HG03025 (cell line): Measurements from ENCODE around the gene KCND3.

ENCODE experiments used
- ATAC-seq: cut with Tn5 transposase; IDR thresholded peaks from one replicate; pipeline ENCODE4 v1.9.1; 2021; ENCODE audit warnings: mild to moderate bottlenecking, moderate library complexity; ENCODE audit not compliant: unreplicated experiment, low FRiP score

Gene KCND3

DNA sequence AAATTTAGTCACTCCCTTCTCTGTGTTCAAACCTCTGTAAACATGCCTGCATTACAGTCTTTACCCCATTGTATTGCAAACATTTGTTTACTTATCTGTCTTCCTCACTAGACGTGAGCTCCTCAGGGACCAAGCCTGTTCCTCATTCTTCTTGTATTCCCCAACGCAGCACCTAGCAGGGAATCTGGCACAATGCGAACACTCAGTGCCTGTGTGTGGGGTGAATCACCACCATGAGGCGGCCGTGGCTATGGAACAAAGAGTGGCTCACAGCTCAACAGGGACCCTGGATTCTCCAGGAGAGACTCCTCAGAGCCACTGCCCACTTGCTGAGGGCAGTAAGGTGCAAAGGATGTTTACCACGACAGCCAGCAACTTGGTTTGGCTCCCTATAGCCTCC lies 137.9 kb downstream of the KCND3 start:
- ATAC-seq = no peak

DNA sequence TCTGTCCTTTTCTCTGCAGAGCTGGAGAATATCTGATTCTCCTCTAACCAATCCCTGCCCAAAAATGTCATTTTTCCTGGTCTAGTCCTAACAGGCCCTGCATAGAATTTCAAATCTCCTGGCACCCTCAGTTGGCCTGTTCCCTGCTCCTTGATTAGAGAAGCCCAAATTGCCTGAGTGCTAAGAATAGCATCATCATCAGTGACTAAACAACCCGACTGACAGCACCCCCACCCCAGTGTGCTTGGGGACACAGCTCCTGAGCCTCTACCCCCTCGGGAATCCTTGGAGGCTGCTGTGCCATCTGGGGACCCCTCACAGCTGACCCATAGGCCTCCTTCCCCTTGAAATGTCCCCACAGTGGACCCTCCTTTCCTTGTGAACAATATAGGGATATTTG lies 139.4 kb downstream of the KCND3 start:
- ATAC-seq = no peak

DNA sequence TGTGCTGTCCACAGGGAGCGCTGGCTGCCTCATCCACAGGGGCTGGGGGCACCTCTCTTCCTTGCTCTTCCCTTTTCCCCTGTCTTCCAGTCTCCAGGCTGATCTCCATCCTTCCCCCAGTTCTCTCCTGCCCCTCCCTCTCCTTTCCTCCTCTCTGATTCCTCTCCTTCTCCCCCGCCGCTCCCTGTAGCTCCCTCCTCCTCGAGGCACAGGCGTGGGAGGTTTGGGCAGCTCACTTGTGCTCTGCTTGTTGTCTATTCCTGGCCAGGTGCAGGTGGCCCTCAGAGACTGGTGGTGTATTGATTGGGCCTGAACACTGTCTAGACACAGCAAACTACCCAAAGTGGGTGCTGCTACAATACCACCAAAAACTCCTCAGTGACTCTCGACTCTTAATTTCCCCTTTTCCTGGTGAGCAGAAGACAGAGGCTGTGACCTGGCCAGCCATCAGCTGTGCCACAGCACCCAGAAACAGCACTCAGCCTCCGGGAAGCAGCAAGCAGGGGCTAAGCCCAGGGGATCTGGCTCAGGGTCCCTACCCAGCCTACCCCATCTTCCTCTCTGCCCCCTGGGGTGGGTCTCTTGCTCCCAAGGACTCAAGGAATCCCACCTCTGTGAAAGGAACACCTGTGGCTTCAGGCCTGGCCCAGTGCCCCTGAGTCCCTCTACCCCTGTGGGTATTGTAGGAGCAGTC lies 140.5 kb downstream of the KCND3 start:
- ATAC-seq = no peak

DNA sequence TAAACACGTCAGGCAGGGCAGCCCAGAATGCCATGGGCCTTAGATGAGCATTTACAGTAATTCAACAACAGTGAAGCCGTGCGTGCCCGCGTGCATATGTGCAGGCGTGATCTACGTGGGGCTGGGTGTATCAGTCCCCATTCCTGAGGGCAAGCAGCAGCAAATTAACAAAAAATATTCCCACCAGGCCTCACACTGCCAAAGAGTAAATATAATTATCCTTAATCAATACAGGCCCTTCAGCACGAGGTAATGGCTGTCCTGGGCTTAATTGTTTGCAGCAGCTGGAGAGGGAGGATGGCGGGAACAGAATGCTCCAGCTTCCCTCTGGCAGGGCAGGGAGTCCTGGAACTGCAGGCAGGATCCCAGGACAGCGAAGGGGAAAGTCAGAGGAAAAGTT lies 142.0 kb downstream of the KCND3 start:
- ATAC-seq = no peak

DNA sequence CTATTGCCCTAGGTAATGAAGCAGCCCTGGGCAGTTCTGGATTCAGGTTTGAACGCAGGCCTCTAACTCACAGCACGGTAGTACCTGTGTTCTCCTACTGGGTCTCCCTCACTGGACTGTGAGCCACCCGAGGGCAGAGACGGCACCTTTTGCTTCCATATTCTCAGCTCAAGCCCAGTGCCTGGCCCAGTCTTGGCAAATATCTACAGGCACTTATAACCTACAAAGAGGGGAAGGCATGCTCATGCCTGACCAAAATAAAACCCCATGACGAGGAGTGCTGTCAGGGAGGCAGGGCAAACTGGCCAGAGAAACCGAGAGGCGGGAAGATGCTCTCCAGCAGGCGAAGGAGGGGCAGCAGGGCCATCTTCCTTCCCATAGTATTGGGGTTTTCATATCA lies 142.6 kb downstream of the KCND3 start:
- ATAC-seq = no peak

DNA sequence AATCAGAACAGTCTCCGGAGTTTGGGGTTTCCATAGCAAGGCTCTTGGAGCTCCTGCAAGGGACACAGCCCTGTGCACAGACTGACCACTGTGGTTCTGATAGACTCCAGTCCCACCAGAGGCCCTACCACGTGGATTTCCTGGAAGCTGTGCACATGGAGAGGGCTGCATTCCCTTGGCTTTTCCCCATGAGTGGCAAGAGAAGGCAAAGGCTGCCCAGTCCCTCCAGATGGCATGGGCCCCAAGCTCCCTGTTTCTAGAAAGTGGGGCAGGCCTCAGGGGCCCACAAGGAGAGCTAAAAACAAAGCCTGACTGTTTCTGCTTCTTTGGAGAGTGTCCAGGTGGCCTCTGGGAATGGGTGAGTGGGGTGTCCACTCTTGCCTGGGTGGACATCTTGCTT lies 146.3 kb downstream of the KCND3 start:
- ATAC-seq = no peak

DNA sequence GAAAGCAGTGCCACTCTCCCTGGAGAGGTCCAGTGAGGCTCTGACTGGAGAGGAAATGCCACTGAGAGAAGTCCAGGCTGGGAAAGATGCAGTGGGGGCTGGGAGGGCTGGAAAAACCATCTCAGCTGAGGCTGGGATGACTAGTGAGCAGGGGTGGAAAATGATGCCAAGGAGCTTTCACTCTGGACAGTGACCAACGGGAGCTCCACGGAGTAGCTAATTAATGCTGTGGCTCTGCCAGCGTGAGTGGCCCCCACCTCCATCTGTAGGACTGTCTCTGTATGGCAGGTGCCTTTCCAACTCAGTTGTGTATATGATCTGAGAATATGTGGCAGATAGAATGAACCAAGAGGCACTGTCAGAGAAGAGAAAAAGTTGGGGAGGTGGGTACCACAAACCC lies 147.1 kb downstream of the KCND3 start:
- ATAC-seq = no peak

DNA sequence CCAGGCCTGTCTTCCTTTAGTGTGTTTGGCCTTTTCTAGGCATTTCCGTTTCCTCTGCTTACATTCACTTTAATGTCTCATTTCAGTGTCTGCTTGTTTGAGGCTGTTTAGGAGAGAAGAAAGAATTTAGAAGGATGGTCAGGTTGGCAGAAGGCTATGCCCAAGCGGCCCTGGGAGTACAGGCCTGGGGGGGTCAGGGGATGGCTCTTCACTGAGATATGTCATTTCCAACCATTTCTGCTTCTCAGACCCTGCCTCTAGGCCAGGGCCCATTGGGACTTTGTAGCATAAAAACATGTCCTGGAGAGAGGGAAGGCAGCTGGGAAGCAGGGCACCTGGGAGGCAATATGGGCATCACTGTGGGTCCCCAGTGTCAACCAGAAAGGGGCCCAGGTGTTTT lies 147.7 kb downstream of the KCND3 start:
- no peak for ATAC-seq

DNA sequence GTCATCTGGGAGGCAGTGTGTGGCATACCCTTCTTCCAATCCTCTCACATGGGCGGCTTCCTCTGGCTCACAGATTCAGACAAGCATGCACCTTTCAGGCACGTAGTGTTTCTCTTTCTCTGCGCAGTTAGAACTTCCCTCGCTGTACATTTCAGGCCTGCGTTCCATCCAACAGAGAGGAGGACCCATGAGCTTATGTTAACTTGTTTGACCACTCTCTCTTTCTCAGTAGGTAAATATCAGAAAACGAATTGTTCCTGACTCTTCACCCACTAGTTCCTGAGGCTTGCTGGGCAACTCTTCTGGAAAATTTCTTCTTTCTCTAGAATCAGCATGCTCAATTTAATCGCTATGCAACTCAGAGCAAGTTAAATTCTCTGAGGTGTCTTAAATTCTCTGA lies 148.3 kb downstream of the KCND3 start:
- ATAC-seq = no peak

DNA sequence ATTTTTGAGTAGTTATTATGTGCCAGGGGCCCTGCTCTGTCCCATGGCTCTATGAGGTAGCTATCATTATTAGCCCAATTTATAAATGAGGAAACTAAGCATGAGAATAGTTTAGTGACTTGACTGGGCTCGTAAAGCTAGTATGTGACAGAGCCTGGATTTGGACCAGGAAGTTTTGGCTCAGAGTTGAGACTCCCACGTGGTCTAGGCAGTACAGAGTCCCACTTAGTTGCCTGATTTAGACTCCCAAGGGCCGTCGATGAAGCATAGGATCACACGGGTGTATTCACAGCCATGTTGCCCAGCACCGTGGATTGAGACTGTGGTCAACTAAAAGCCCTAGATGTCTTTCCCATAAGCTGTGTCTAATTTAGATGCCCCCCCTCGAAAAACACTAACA lies 152.1 kb downstream of the KCND3 start:
- no peak for ATAC-seq

DNA sequence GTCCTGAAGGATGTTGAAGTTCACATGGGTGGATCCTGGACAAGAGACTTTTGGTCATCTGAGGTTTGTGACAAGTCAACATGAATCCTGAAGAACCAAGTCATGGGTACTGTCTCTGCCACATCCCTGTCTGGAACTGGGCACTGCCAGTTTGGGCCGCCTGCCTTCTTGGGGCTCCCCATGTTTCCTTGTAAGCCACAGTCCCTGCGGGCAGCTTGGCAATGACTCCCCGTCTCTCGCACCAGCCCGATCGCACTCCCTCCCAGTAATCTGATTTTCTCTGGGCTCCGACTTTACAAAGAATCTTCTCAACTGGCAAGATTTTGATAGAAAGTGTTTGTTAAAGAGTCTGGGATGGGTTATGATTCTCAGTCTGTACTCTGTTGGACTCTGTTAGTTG lies 153.4 kb downstream of the KCND3 start:
- ATAC-seq = no peak

DNA sequence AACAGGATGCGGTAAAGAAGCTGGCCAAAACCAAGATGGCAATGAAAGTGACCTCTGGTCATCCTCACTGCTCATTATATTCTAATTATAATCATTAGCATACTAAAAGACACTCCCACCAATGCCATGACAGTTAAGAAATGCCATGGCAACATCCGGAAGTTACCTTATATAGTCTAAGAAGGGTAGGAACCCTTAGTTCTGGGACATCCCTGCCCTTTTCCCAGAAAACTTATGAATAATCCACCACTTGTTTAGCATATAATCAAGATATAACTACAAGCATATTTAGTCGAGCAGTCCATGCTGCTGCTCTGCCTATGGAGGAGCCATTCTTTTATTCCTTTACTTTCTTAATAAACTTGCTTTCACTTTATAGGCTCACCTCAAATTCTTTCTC lies 154.0 kb downstream of the KCND3 start:
- no peak for ATAC-seq

DNA sequence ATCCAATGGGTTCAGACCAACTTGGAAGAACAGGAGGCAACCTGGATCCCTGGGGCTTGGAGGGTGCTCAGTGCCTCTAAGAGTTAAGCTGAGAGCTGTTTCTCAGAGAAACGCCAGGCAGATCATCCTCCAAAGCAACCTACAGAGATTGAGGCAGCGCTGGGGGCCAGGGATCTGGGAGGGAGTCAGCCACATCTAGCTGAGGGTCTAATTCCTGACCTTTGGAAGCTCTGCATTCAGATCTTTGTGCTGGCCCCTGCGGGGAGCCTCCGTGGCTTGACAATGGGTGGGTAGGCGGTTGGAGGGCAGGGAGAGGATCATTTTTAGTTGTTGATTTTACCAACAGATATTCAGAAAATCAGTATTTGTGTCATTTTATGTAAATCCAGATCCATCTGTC lies 154.5 kb downstream of the KCND3 start:
- ATAC-seq = no peak

DNA sequence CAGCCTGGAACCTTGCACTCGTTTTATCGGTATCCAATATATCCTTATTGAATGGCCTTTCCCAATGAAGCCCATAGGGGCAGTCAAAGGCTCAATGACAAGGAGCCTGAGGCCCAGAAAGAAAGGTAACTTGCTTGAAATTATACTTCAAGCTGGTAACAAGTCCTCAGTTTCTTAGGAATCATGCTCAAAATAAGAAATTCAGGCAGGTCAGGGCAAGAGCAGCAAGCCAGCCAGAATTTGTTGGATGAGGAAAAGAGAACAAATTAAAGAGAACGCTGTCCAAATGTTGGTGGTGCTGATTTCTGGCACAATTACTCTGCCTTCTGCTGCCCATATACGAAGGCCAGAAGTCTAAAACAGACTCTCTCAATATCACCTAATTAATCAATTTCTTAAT lies 156.1 kb downstream of the KCND3 start:
- ATAC-seq = no peak

DNA sequence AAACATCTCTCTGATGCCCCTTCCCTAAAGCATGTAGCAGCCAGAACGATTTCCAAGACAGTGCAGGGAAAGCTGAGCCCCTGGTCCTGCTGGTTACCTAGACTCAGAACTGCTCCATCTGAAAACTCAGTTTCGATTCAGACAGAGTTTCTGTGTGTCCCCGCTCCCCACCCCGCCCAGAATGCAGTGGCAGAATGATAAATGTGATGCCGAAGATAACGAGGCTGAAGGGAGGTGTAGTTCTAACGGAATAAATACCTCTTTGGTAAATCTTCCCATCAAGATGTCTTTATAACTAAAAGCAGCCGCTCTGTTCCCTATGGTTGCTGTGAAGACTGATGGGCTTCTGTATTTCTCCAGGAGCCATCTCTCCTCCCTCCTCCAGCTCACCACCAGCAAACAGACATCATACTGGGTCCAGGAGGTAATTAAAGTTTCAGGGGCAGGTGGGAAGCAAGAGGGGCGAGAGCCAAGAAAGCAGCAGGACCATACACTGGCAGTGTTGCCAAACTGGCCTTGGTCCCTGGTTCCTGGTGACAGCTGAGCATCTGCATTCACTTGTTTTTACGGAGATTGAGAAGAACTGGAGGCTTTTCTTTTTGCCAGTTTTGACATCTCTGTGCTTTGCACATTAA lies 156.8 kb downstream of the KCND3 start:
- ATAC-seq = no peak

DNA sequence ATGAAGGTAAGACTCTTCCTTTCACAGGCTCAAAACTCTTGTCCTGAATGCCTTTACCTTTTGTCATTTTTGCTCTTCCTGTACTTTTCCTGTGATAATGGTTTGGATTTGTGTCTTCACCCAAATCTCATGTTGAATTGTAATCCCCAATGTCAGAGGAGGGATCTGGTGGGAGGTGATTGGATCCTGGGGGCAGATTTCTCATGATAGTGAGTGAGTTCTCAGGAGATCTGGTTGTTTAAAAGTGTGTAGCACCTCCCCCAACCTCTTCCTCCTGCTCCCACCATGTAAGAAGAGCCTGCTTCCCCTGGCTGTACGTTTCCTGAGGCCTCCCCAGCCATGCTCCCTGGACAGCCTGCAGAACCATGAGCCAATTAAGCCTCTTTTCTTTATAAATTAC lies 158.3 kb downstream of the KCND3 start:
- no peak for ATAC-seq

DNA sequence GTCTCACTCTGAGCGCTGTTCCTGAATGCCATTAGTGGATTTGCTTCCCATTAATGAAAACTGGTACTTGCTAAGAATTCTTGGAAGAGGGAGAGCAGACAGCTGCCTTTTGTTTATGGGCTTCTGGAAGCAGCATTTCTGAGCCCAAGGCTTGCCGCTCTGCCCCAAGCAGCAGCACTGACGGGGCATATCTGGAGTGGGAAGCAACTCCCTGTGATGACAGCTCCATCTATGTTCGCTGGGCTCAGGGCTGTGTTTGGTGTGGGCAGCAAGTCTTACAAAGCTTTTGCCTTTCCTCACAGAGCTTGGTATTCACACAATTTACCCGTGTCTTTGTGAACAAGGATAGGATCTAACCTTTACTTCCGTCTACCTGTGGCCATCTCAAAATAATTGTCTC lies 161.5 kb downstream of the KCND3 start:
- ATAC-seq = no peak

DNA sequence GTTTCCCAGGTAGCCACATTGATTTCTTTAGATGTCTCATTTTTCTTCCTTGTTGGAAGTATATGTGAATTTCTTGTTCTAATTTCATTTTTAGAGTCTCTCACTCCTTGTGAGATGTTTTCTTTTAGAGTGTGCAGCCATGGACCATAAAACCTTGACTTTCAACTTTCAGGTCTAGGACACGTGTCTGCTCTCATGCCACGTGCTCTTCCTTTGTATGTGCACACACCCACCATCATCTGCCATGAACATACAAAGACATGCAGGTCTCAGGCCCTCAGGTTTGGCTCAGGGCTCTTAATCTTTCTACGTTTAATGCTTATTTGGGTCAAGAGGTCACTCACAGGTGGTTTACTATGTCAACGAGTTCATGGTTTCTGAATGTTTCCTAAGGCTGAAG lies 163.2 kb downstream of the KCND3 start:
- no peak for ATAC-seq

DNA sequence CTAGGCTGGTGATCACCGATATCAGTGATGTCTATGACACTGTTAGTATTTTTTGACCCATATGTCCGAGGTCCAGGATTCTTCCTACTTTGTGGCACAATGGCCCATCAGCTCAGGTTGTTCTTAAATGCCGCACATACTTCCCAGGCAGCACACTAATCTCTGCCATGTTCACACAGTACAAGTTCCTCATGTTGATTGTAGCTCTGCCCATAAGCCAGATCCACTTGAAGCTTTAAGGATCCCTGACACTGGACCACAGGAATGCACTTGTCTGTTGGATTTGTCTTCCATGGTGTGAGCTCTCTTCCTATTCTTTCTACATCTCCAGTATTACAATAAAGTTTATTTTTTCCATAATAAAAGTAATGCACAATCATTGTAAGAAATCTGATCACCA lies 164.3 kb downstream of the KCND3 start:
- ATAC-seq = no peak

DNA sequence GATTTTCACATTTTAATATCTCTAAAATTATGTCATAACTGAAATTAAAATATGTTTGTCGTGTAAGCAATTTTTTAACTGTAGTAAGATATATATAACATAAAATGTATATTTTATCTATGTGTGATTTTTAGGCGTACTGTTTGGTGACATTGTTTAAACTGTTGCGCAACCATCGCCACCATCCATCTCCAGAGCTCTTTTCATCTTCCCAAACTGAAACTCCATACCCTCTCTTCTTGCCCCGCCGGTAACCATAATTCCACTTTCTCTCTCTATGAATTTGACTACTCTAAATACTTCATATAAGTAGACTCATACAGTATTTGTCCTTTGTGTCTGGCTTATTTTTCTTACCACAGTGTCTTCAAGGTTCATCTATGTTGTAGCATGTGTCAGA lies 167.3 kb downstream of the KCND3 start:
- ATAC-seq = no peak

DNA sequence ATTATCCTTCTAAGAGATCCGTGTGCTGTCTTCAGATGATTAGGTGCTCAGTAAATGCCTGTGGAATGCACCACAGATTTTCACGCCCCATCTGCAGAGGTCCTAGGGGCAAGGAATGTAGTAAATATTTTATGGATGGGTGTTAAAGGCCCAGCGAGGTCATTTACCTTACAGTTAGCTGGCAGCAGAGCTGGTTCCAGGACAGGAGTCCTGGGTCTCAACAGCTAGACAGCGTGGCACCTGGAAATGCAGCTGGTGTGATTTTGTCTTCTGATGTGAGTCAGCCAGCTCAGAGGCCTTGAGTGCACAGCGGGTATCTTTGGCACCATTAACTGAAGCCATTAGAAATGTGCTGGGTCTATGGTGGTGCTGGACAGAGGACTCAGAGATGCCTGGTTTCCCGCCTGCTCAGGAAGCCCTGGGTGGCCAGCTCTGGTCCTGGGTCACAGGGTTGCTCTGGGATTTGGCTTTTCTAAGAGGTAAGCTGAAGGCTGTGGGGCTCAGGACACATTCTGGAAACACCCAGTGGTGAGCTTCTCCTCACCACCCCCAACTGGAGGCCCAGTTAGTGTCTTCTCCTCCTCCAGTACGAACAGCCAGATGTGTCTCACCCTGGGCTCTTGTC lies 168.2 kb downstream of the KCND3 start:
- ATAC-seq = no peak

DNA sequence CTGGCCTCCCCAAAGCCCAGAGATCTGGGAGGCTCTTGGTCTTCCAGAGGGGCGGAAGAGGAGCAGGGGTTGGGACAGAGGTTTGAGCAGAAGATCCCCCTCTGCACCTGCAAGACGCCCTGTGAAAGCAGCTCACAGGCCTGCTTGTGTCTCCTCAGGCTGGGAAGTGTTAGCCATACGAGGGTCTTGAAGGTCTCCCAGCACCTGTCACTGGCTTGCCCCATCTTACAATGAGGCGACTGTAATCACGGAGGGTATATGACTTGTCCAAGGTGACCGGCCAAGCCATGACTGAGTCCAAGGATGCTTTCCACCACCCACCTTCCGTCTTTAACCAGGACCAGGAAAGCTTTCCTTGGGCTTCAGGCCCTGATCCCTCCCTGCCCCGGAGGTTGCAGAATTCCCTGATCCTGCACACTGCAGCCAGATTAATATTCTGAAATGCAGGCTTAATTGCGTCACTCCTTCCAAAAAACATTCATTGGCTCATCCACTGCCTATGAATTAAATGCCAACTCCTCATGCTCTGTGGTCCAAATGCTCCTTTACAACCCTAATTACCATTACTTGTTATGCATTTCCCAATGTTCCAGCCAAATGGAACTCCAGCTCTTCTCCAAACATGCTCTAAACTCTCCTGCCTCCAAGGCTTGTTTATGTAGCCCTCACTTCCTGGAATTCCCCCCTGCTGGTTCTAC lies 169.8 kb downstream of the KCND3 start:
- ATAC-seq = no peak
